IgD-negative memory B cell (primary cell): ENCODE measurements around the gene PHC2. TPM values are rescaled to one million over a fixed set of nuclear protein-coding genes. Genes with fewer than 3 reads are reported as not detected.

Experiments used
- H3K27ac Mint-ChIP-seq, 3 donors: one replicate each; pipeline ENCODE4 v1.8.0; 2020 to 2022; ENCODE audit warnings: mild to moderate bottlenecking in 3 of 3, mixed read lengths in 3 of 3, moderate library complexity in 1 of 3
- H3K27me3 Mint-ChIP-seq: one replicate; pipeline ENCODE4 v1.8.0; 2021; ENCODE audit warnings: mixed read lengths
- H3K36me3 Mint-ChIP-seq: one replicate; pipeline ENCODE4 v1.8.0; 2020; ENCODE audit warnings: mild to moderate bottlenecking, mixed read lengths
- H3K4me1 Mint-ChIP-seq, 3 donors: one replicate each; pipeline ENCODE4 v1.8.0; 2020 to 2022; ENCODE audit warnings: mixed read lengths in 3 of 3, mild to moderate bottlenecking in 1 of 3
- H3K4me3 Mint-ChIP-seq, 4 donors: one replicate each; pipeline ENCODE4 v1.8.0; 2020 to 2022; ENCODE audit warnings: mild to moderate bottlenecking in 4 of 4, mixed read lengths in 4 of 4, moderate library complexity in 3 of 4
- H3K9me3 Mint-ChIP-seq, 3 donors: one replicate each; pipeline ENCODE4 v1.8.0; 2020 to 2021; ENCODE audit warnings: mixed read lengths in 3 of 3, mild to moderate bottlenecking in 1 of 3
- polyA plus RNA-seq: library from polyadenylated mRNA; unstranded; fragments of 300-500 nt; fragmentation: Illumina TruSeq; gene quantifications from one replicate; pipeline ENCODE4 v1.2.3, GENCODE V29; 2021

PHC2 gene
- polyA plus RNA-seq, 1 donor from 2014 or later, result 7.9 TPM

GRCh38 chr1:33341190-33341589 lies 89.7 kb downstream of the PHC2 start:
- Mint-ChIP-seq H3K27ac (peak overlapping the region in 1 of 3 donors; percentile 81), H3K4me1 (peaks cover 10 to 29% (median 15%) of the 10 kb centered on the region in 3 donors), H3K4me3 (no peak overlapping the region), H3K36me3 (no peaks in the 10 kb centered on the region), H3K27me3 (no peaks in the 10 kb centered on the region), H3K9me3 (no peaks in the 10 kb centered on the region)

- Mint-ChIP-seq H3K27ac (no peak overlapping the region), H3K36me3 (no peaks in the 10 kb centered on the region), H3K27me3 (no peaks in the 10 kb centered on the region), H3K9me3 (no peaks in the 10 kb centered on the region), H3K4me3 (no peak overlapping the region), H3K4me1 (peaks cover 12 to 29% (median 19%) of the 10 kb centered on the region in 3 donors)
Measured at GRCh38 chr1:33339413-33339812, 91.5 kb downstream of the PHC2 start.

GRCh38 chr1:33338440-33339211 lies 92.3 kb downstream of the PHC2 start:
- Mint-ChIP-seq H3K4me1 (peaks cover 12 to 23% (median 17%) of the 10 kb centered on the region in 3 donors), H3K9me3 (no peaks in the 10 kb centered on the region), H3K27me3 (no peaks in the 10 kb centered on the region), H3K4me3 (no peak overlapping the region), H3K27ac (no peak overlapping the region), H3K36me3 (no peaks in the 10 kb centered on the region)

GRCh38 chr1:33338048-33338439 lies 92.9 kb downstream of the PHC2 start:
- Mint-ChIP-seq H3K27ac (no peak overlapping the region), H3K27me3 (no peaks in the 10 kb centered on the region), H3K4me3 (no peak overlapping the region), H3K36me3 (no peaks in the 10 kb centered on the region), H3K9me3 (no peaks in the 10 kb centered on the region), H3K4me1 (peaks cover 12 to 23% (median 20%) of the 10 kb centered on the region in 3 donors)

- peaks cover 12 to 17% (median 17%) of the 10 kb centered on the region in 3 donors for H3K4me1 Mint-ChIP-seq
- H3K36me3 Mint-ChIP-seq, result no peaks in the 10 kb centered on the region
- H3K4me3 Mint-ChIP-seq, result no peak overlapping the region
- H3K9me3 Mint-ChIP-seq, result no peaks in the 10 kb centered on the region
- no peaks in the 10 kb centered on the region for H3K27me3 Mint-ChIP-seq
- H3K27ac Mint-ChIP-seq, result no peak overlapping the region
Measured at GRCh38 chr1:33337441-33337840, 93.5 kb downstream of the PHC2 start.

GRCh38 chr1:33336580-33336979 lies 94.3 kb downstream of the PHC2 start:
- no peak overlapping the region for H3K27ac Mint-ChIP-seq
- H3K4me3 Mint-ChIP-seq, result no peak overlapping the region
- peaks cover 12 to 14% (median 13%) of the 10 kb centered on the region in 3 donors for H3K4me1 Mint-ChIP-seq
- no peaks in the 10 kb centered on the region for H3K27me3 Mint-ChIP-seq
- H3K36me3 Mint-ChIP-seq, result no peaks in the 10 kb centered on the region
- no peaks in the 10 kb centered on the region for H3K9me3 Mint-ChIP-seq

- Mint-ChIP-seq H3K4me3 (no peak overlapping the region), H3K27me3 (no peaks in the 10 kb centered on the region), H3K9me3 (no peaks in the 10 kb centered on the region), H3K36me3 (no peaks in the 10 kb centered on the region), H3K4me1 (peaks cover 7 to 14% (median 7%) of the 10 kb centered on the region in 3 donors), H3K27ac (no peak overlapping the region)
Measured at GRCh38 chr1:33335020-33335419, 95.9 kb downstream of the PHC2 start.

GRCh38 chr1:33334081-33334552 lies 96.8 kb downstream of the PHC2 start:
- Mint-ChIP-seq H3K36me3 (no peaks in the 10 kb centered on the region), H3K4me1 (peaks cover 4 to 10% (median 7%) of the 10 kb centered on the region in 3 donors), H3K27me3 (no peaks in the 10 kb centered on the region), H3K9me3 (no peaks in the 10 kb centered on the region), H3K4me3 (no peak overlapping the region), H3K27ac (no peak overlapping the region)

- H3K4me3 Mint-ChIP-seq, result no peak overlapping the region
- no peaks in the 10 kb centered on the region for H3K36me3 Mint-ChIP-seq
Measured at GRCh38 chr1:33332881-33333280, 98.0 kb downstream of the PHC2 start.

GRCh38 chr1:33332357-33332789 lies 98.5 kb downstream of the PHC2 start:
- no peak overlapping the region for H3K27ac Mint-ChIP-seq
- no peaks in the 10 kb centered on the region for H3K9me3 Mint-ChIP-seq
- H3K36me3 Mint-ChIP-seq, result no peaks in the 10 kb centered on the region
- no peak overlapping the region for H3K4me3 Mint-ChIP-seq
- no peaks in the 10 kb centered on the region for H3K27me3 Mint-ChIP-seq
- peaks cover 3 to 10% (median 7%) of the 10 kb centered on the region in 3 donors for H3K4me1 Mint-ChIP-seq

More at GRCh38 chr1:33332881-33333280, 98.0 kb downstream of the PHC2 start:
- H3K9me3 Mint-ChIP-seq, result no peaks in the 10 kb centered on the region
- H3K27me3 Mint-ChIP-seq, result no peaks in the 10 kb centered on the region
- peaks cover 3 to 10% (median 7%) of the 10 kb centered on the region in 3 donors for H3K4me1 Mint-ChIP-seq
- H3K27ac Mint-ChIP-seq, result no peak overlapping the region

- Mint-ChIP-seq H3K4me1 (peaks cover 3 to 10% (median 7%) of the 10 kb centered on the region in 3 donors), H3K4me3 (peak overlapping the region in 1 of 4 donors; percentile 33), H3K27me3 (no peaks in the 10 kb centered on the region), H3K9me3 (no peaks in the 10 kb centered on the region), H3K27ac (peak overlapping the region in 1 of 3 donors; percentile 31), H3K36me3 (peaks cover under 1% of the 10 kb centered on the region)
Measured at GRCh38 chr1:33331444-33332356, 99.2 kb downstream of the PHC2 start.

- Mint-ChIP-seq H3K9me3 (no peaks in the 10 kb centered on the region), H3K4me1 (peaks cover 3 to 7% (median 7%) of the 10 kb centered on the region in 3 donors), H3K27ac (no peak overlapping the region), H3K36me3 (peaks cover 1% of the 10 kb centered on the region), H3K27me3 (no peaks in the 10 kb centered on the region), H3K4me3 (no peak overlapping the region)
Measured at GRCh38 chr1:33330906-33331305, 100.0 kb downstream of the PHC2 start.

- Mint-ChIP-seq H3K27ac (no peak overlapping the region), H3K36me3 (peaks cover 1% of the 10 kb centered on the region), H3K4me3 (no peak overlapping the region), H3K9me3 (no peaks in the 10 kb centered on the region), H3K4me1 (peaks cover 3 to 7% (median 7%) of the 10 kb centered on the region in 3 donors), H3K27me3 (no peaks in the 10 kb centered on the region)
Measured at GRCh38 chr1:33330361-33330890, 100.5 kb downstream of the PHC2 start.

GRCh38 chr1:33329600-33330305 lies 101.1 kb downstream of the PHC2 start:
- no peaks in the 10 kb centered on the region for H3K9me3 Mint-ChIP-seq
- H3K4me1 Mint-ChIP-seq, result peaks cover 0 to 3% (median under 1%) of the 10 kb centered on the region in 3 donors
- no peak overlapping the region for H3K4me3 Mint-ChIP-seq
- no peaks in the 10 kb centered on the region for H3K27me3 Mint-ChIP-seq
- H3K27ac Mint-ChIP-seq, result no peak overlapping the region
- peaks cover 1% of the 10 kb centered on the region for H3K36me3 Mint-ChIP-seq
